GM23338 (cell line): ENCODE measurements around the gene NLE1. TPM values are rescaled to one million over a fixed set of nuclear protein-coding genes. Genes with fewer than 3 reads are reported as not detected.
A peak's percentile ranks its signal among the peaks of the same experiment; 100 is the strongest.

Experiments used
- ATAC-seq: fragments of 200-7000 bp; cut with Tn5 transposase; 3 replicates; pipeline ENCODE4 v1.9.1; 2020
- DNase-seq: peaks from one replicate; pipeline ENCODE4 v3.0.0-alpha.2; 2015; ENCODE audit warnings: low spot score
- H2AFZ ChIP-seq: fragments of 200-600 bp; sonication (generic); 2 replicates; pipeline ENCODE4 v1.8.0; 2016; ENCODE audit warnings: antibody characterized with exemption, mild to moderate bottlenecking, moderate library complexity
- H3F3A ChIP-seq: fragments of 200-600 bp; sonication (generic); replicated peaks from 2 replicates; pipeline ENCODE4 v1.8.0; 2017; ENCODE audit warnings: antibody characterized with exemption, mixed run types, low read depth
- H3K27ac ChIP-seq: fragments of 200-600 bp; sonication (generic); 2 replicates; pipeline ENCODE4 v1.6.1; 2016; ENCODE audit warnings: low read depth
- H3K27me3 ChIP-seq: fragments of 200-600 bp; sonication (generic); 2 replicates; pipeline ENCODE4 v1.8.0; 2016; ENCODE audit warnings: mild to moderate bottlenecking, mixed run types, moderate library complexity; ENCODE audit not compliant: insufficient read depth
- H3K36me3 ChIP-seq: fragments of 200-600 bp; sonication (generic); 2 replicates; pipeline ENCODE4 v1.8.0; 2016; ENCODE audit warnings: mild to moderate bottlenecking; ENCODE audit not compliant: insufficient read depth
- H3K4me1 ChIP-seq: fragments of 200-600 bp; sonication (generic); 2 replicates; pipeline ENCODE4 v1.8.0; 2016; ENCODE audit warnings: mild to moderate bottlenecking, moderate library complexity; ENCODE audit not compliant: insufficient read depth
- H3K4me2 ChIP-seq: fragments of 200-600 bp; sonication (generic); 2 replicates; pipeline ENCODE4 v1.7.1; 2017; ENCODE audit warnings: mixed run types
- H3K4me3 ChIP-seq: fragments of 200-600 bp; sonication (generic); 2 replicates; pipeline ENCODE4 v1.6.1; 2016; ENCODE audit warnings: mixed run types
- H3K79me2 ChIP-seq: fragments of 200-600 bp; sonication (generic); replicated peaks from 2 replicates; pipeline ENCODE4 v1.8.0; 2017; ENCODE audit warnings: mild to moderate bottlenecking; ENCODE audit not compliant: insufficient read depth
- H3K9me2 ChIP-seq: fragments of 200-600 bp; sonication (generic); 2 replicates; pipeline ENCODE4 v1.8.0; 2017; ENCODE audit not compliant: insufficient read depth
- H4K20me1 ChIP-seq: fragments of 200-600 bp; sonication (generic); replicated peaks from 2 replicates; pipeline ENCODE4 v1.8.0; 2017; ENCODE audit warnings: mild to moderate bottlenecking; ENCODE audit not compliant: insufficient read depth
- H3K27ac Mint-ChIP-seq: 2 replicates; pipeline ENCODE4 v1.8.0; 2020; ENCODE audit warnings: inconsistent platforms, mild to moderate bottlenecking, moderate library complexity, mixed read lengths
- H3K27me3 Mint-ChIP-seq: 3 replicates; pipeline ENCODE4 v1.8.0; 2022; ENCODE audit warnings: low read depth, mild to moderate bottlenecking, moderate library complexity, mixed read lengths, inconsistent platforms; ENCODE audit not compliant: insufficient read depth, poor library complexity
- H3K36me3 Mint-ChIP-seq: 3 replicates; pipeline ENCODE4 v1.8.0; 2021; ENCODE audit warnings: low read depth, mild to moderate bottlenecking, inconsistent platforms, moderate library complexity, mixed read lengths
- H3K4me1 Mint-ChIP-seq: 3 replicates; pipeline ENCODE4 v1.8.0; 2020; ENCODE audit warnings: mild to moderate bottlenecking, inconsistent platforms, mixed read lengths
- H3K4me3 Mint-ChIP-seq: 3 replicates; pipeline ENCODE4 v1.8.0; 2021; ENCODE audit warnings: moderate library complexity, mild to moderate bottlenecking, inconsistent platforms, mixed read lengths
- H3K9me3 Mint-ChIP-seq: 3 replicates; pipeline ENCODE4 v1.8.0; 2020; ENCODE audit warnings: moderate library complexity, mild to moderate bottlenecking, inconsistent platforms, mixed read lengths
- CREB1 ChIP-seq: fragments of 250-450 bp; sonication (Bioruptor Pico); IDR thresholded peaks from 2 replicates; pipeline ENCODE4 v1.5.0; 2020; ENCODE audit warnings: low read depth, mild to moderate bottlenecking, moderate library complexity
- CTCF ChIP-seq, 2 experiments: fragments of 200-600 bp in 1 of 2; sonication (generic) in 1 of 2; conservative IDR thresholded peaks; 2 replicates each; pipeline versions ENCODE4 v1.5.1 to v1.6.1; 2016 to 2017; ENCODE audit warnings: antibody characterized with exemption in 2 of 2, low read depth in 2 of 2, mild to moderate bottlenecking in 2 of 2, moderate library complexity in 1 of 2
- EZH2 ChIP-seq: fragments of 200-600 bp; sonication (generic); IDR thresholded peaks from one replicate; pipeline ENCODE4 v1.8.0; 2017; ENCODE audit warnings: antibody characterized with exemption, mild to moderate bottlenecking, low read depth; ENCODE audit not compliant: unreplicated experiment
- EZH2phosphoT487 ChIP-seq: fragments of 200-600 bp; sonication (generic); IDR thresholded peaks from one replicate; pipeline ENCODE4 v1.8.1; 2018; ENCODE audit warnings: antibody characterized with exemption; ENCODE audit not compliant: unreplicated experiment
- POLR2AphosphoS5 ChIP-seq: IDR thresholded peaks from 2 replicates; pipeline ENCODE4 v1.6.1; 2016; ENCODE audit warnings: antibody characterized with exemption, low read depth
- ZNF331 ChIP-seq: fragments of 250-450 bp; sonication (Bioruptor Pico); IDR thresholded peaks from 2 replicates; pipeline ENCODE4 v1.5.0; 2020; ENCODE audit warnings: low read depth, mild to moderate bottlenecking, moderate library complexity
- long read RNA-seq: library from polyadenylated mRNA; unstranded; transcript quantifications from one replicate; pipeline ENCODE4 v2.0.0, GENCODE V29; 2020; ENCODE audit not compliant: unreplicated experiment
- polyA plus RNA-seq: library from polyadenylated mRNA; unstranded; fragments of >200 nt; fragmentation: Nextera tagmentation; extraction: Ambion mirVana; gene quantifications from 2 replicates; pipeline ENCODE4 v1.2.1, GENCODE V29; 2016
- total RNA-seq: library from RNA; depleted of rRNA; stranded (reverse); fragments of >200 nt; shearing (Covaris generic); gene quantifications from 2 replicates; pipeline ENCODE4 v1.2.3, GENCODE V29; 2014; rRNA removed
- TF ChIP-seq, protein P1 (sequence below): IDR thresholded peaks from 2 replicates; pipeline ENCODE4 v1.6.1; 2016; ENCODE audit warnings: antibody characterized with exemption

The NLE1 gene
- 54.8 and 66.4 TPM in 2 replicates for total RNA-seq
- polyA plus RNA-seq = 16.6 and 17.9 TPM in 2 replicates
- long read RNA-seq, full-length matches to known transcripts = 36 of 39 reads
- long read RNA-seq, partial matches to known transcripts = 0 of 39 reads
- long read RNA-seq, other reads (novel, unspliced or antisense) = 3 of 39 reads

GRCh38 chr17:35141681-35142466, at the start of gene NLE1:
TSS of gene NLE1 (minus strand) at chr17:35142303. CDS start at chr17:35142275, 28 bp downstream.
- Mint-ChIP-seq H3K27me3 (peaks cover 14% of the 10 kb centered on the region), H3K4me3 (peak within 1 kb of the TSS; percentile 87), H3K4me1 (peaks cover 7% of the 10 kb centered on the region; the same call in 2 of the 3 replicates), H3K27ac (peak within 1 kb of the TSS; percentile 82), H3K9me3 (no peaks in the 10 kb centered on the region), H3K36me3 (peaks cover 27% of the 10 kb centered on the region)
- Histone ChIP-seq H3K4me2 (peak within 1 kb of the TSS; percentile 90), H2AFZ (peak within 1 kb of the TSS; percentile 95), H3K27ac (no peak within 1 kb of the TSS), H3K9me2 (no peaks in the 10 kb centered on the region), H3F3A (0 out of 2 replicates have a peak, but pooled peaks cover 7% of the 10 kb centered on the region), H4K20me1 (peaks cover 18% of the 10 kb centered on the region), H3K4me1 (peaks cover 6% of the 10 kb centered on the region; the same call in 1 of the 2 replicates), H3K79me2 (peaks cover 27% of the 10 kb centered on the region), H3K27me3 (no peaks in the 10 kb centered on the region), H3K36me3 (peaks cover 25% of the 10 kb centered on the region), H3K4me3 (peak within 1 kb of the TSS; percentile 98)
- ATAC-seq (peak; percentile 94), DNase-seq (peak; percentile 84)
- TF ChIP-seq, protein P1, sequence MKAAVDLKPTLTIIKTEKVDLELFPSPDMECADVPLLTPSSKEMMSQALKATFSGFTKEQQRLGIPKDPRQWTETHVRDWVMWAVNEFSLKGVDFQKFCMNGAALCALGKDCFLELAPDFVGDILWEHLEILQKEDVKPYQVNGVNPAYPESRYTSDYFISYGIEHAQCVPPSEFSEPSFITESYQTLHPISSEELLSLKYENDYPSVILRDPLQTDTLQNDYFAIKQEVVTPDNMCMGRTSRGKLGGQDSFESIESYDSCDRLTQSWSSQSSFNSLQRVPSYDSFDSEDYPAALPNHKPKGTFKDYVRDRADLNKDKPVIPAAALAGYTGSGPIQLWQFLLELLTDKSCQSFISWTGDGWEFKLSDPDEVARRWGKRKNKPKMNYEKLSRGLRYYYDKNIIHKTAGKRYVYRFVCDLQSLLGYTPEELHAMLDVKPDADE = peak; percentile 66; the same call in 1 of the 2 replicates
- TF ChIP-seq EZH2 (no peak), CREB1 (peak; percentile 66), CTCF (conservative IDR thresholded peaks at IDR 0.05; ENCODE audit: low read depth in 2 of 2) (peak; percentile 70 to 88), POLR2AphosphoS5 (peak; percentile 85), EZH2phosphoT487 (no peak)

DNA sequence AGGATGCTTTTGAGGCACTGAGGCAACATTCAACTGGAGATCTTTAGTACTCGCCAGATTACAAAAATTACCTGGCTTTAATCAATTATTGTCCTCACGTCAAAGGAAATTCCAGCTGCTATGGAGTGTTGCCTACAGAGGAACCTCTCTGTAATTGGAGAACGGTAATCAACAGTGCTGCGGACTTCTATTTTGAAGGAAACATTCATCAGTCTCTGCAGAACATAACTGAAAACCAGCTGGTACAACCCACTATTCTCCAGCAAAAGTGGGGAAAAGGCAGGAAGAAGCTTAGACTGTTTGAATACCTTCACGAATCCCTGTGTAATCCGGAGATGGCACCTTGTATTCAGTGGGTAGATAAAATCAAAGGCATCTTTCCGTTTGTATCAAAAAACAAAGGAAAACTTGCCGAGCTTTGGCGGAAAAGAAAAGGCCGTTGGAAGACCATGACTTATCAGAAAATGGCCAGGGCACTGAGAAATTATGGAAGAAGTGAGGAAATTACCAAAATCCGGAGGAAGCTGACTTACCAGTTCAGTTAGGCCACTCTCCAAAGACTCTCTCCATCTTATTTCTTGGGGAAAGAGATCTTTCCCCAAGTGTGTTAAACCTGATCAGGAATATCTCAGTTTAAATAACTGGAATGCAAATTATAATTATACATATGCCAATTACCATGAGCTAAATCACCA, 49.0 kb upstream of the NLE1 start:
- DNase-seq (no peak), ATAC-seq (no peak)
- no peak overlapping the region for H3K27ac Mint-ChIP-seq
- H3K27me3 Mint-ChIP-seq = no peaks in the 10 kb centered on the region
- Histone ChIP-seq H3K27me3 (no peaks in the 10 kb centered on the region), H3K4me3 (no peak overlapping the region), H2AFZ (peak overlapping the region; percentile 69), H3K27ac (no peak overlapping the region), H3K4me1 (no peaks in the 10 kb centered on the region; the same call in 1 of the 2 replicates), H3K79me2 (no peaks in the 10 kb centered on the region), H3K36me3 (no peaks in the 10 kb centered on the region), H4K20me1 (no peaks in the 10 kb centered on the region), H3F3A (no peaks in the 10 kb centered on the region), H3K4me2 (no peak overlapping the region), H3K9me2 (peaks cover 5% of the 10 kb centered on the region; the same call in 1 of the 2 replicates)
- TF ChIP-seq ZNF331 = no peak
- peaks cover 9% of the 10 kb centered on the region; the same call in 2 of the 3 replicates for H3K36me3 Mint-ChIP-seq
- no peak overlapping the region for H3K4me3 Mint-ChIP-seq
- no peaks in the 10 kb centered on the region for H3K4me1 Mint-ChIP-seq
- H3K9me3 Mint-ChIP-seq = peaks cover 16% of the 10 kb centered on the region
